Melanocyte of skin (primary cell): ENCODE results near the gene POU2F3. TPM values are rescaled to one million over a fixed set of nuclear protein-coding genes. Genes with fewer than 3 reads are reported as not detected.

ENCODE experiments used
- small RNA-seq, 2 donors: library from RNA; depleted of rRNA; stranded (forward); fragments of <200 nt; gene quantifications; one replicate each; pipeline ENCODE3, GENCODE V24; 2012
- total RNA-seq, 2 donors: library from RNA; depleted of rRNA; stranded (reverse); fragments of >200 nt; gene quantifications; 2 replicates each; pipeline ENCODE4 v1.2.3, GENCODE V29; 2012

POU2F3 gene
- total RNA-seq: 1 to 10 TPM in 1 of 2 donors, not detected in 1; 1.0 TPM

DNA sequence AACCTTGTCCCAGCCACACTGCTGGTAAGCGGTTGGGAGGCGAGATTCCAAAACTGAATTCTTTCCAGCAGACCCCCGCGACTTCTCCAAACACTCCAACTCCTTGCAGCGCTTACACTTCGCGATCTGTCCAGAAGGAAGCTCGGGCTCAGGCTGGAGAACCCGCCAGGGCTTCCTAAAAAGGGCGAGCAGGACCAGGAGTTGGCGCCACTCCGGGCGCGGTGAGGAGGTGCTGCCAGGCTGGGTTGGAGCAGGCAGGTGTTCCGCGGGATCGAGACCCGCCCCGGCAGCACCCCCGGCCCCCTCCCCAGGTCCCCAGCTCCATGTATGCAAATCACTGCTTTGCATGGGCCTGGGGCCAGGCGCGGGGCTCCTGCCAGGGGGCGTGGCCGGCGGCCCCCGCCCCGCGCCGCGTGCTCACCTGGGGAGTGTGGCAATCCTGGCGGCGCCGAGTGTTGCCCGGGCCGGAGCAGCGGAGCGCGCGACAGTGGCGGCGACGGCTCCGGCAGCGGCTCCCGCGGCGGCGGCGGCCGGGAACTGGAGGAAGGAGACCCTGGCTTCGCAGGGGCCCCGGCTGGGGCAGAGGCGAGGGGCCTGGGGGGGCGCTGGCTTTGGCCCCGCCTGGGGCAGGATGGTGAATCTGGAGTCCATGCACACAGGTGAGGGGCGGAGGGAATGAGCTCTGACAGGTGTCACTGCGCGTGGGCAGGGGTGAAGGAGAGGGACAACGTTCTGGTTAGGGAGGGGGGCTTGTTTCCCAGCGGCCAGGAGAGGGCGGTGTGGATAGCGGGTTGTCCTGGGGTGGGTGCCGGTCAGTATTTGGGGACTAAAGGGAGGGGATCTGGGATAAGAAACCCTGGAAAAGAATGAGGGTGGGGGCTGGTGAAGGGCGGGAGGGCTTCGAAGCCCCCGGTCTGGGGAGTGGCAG is at the start of gene POU2F3:
Gene POU2F3, plus strand, starts transcription at position 428 of the 928 bp plus-strand sequence. Its CDS starts 204 bp downstream, at position 632.

DNA sequence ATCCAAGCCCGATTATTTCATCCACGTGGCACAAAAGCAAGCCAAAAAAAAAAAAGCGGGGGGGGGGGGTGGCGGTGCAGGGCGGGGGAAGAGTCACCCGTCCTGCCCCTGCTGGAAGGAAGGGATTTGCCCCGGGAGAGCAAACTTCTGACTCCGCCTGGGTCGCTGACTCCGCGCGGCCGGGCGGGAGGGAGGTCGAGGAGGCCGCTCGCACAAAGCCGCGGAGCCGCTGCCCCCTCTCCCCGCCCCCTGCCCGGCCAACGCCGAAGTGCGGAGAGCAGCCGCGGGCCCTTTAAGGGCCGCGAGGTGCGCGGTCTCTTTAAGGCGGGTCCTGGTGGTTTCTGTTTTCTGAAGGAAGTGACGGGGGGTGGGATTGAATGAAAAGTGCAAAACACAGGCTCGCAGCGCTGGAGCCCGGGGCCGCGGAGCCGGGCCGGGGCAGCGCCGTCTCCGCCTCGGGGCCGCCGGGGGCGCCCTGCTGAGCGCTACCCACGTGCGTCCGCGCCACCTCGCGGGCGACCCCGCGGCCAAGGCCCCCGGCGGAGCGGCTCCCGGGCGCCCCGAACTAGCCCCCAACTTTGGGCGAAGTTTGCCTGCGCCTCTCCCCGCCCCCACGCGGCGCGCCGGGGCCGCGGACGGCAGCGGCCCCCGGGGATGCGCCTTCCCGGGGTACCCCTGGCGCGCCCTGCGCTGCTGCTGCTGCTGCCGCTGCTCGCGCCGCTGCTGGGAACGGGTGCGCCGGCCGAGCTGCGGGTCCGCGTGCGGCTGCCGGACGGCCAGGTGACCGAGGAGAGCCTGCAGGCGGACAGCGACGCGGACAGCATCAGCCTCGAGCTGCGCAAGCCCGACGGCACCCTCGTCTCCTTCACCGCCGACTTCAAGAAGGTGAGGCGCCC is 29.1 kb upstream of the POU2F3 start, which contains the start of gene OAF:
Gene OAF, plus strand, starts transcription at position 407 of the 896 bp plus-strand sequence. Its CDS starts 248 bp downstream, at position 655.

DNA sequence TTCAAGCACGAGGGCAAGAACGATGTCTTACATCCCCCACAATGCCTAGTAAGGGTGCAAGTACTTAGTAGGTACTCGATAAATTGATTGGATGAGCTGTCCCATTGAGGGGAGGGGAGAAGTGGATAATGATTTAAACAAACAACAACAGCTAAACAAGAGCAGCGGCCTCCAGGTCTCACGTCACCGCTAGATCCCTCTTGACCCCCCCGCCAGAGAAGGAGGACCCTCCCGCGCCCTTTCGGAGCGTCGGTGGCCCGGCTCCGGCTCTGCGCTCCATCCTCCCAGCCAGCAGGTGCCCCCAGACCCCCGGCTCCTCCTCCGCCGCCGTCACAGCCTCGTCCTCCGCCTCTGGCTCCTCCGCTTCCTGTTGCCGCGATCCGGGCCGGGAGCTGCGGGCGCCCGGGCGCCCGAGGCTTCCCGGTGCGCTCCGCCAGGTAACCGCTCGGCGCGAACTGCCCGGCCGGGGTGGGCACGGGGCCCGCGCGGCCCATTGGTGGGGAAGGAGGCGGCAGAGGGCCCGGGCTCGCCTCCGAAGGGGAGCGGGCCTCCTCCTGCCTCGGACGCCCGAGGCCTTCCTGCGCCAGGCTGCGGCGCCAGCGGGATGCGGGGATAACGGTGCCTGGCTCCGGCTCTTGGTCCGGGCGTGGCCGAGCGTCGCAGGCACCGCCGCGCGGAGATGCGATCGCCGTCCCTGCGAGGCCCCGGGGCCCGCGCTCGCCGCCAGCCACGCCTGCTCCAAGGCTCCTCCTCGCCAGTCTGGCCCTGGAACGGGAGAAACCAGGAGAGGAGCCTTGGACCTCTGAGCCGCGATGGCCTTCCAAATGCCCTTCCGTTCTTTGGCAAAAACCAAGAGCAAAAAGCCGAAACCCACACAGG is 85.2 kb downstream of the POU2F3 start, which contains the start of gene TLCD5:
Gene TLCD5, plus strand, starts transcription at position 368 of the 879 bp plus-strand sequence. CDS start 2,143 bp downstream, outside the sequence.

DNA sequence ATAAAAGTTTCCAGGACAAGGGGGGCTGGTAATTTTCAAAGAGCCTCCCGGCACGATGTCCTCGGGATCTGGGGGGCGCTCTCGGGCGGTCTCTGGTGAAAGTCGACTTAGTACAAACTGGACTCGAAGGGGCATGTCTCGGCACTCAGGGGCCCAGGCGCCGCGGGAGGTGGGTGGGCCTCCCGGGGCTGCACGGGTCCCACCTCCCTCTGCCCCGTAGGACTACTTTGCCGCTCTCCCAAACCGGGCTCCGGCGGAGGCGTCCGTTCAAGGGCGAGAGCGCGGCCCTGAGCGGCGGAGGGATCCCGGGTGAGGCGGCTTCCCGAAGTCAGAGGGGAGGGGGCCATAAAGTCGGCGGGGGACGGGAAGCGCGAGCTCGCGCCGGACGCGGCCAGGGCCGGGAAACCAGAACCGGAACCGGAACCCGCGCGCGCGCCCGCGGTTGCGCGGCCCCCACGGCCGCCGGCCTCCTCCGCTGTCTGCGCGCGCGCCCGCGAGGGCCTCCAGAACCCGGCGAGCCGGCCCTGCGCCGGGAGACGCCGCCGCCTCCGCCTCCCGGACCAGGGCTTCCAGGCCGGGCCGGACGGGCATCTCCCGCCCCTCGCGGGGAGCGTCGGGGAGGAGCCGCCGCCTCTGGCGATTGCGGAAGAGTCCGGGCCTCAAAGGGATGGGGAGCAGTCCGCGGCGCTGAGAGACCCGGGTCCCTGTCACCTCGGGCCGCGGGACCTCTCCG is 96.1 kb downstream of the POU2F3 start, which contains the start of gene ARHGEF12:
Gene ARHGEF12, plus strand, starts transcription at position 506 of the 733 bp plus-strand sequence. CDS start 831 bp downstream, outside the sequence.

Small RNAs within 50 kb of the gene (small RNA-seq; reads per million reads assigned to genes)
- 370 to 1,230 reads per million in 2 donors for gene RF00100

Other genes starting within 250 kb of the POU2F3 start
- not detected for gene TRIM29, start 102.0 kb upstream of the POU2F3 start, total RNA-seq
- gene OAF, start 29.1 kb upstream of the POU2F3 start, total RNA-seq: 10 to 100 TPM; 24.1 to 34.0 TPM
- 1 to 10 TPM; 2.8 to 4.0 TPM for gene TLCD5, start 85.2 kb downstream of the POU2F3 start, total RNA-seq
- 10 to 100 TPM; 65.0 to 68.6 TPM for gene ARHGEF12, start 96.3 kb downstream of the POU2F3 start, total RNA-seq